ENCODE measurements around the gene CLTB. TPM values are rescaled to one million over a fixed set of nuclear protein-coding genes. Genes with fewer than 3 reads are reported as not detected.

The CLTB gene
- polyA plus RNA-seq, 1 of the 3 experiments (the other 2 are of a cell fraction): 91.2 TPM

GRCh38 chr5:176365351-176366231 is 50.7 kb downstream of the CLTB start, which contains the start of gene ARL10 (continued):
- peak; percentile 74 for TF ChIP-seq MAX (IDR thresholded peaks at IDR 0.05; ENCODE audit: low read depth)
- TF ChIP-seq FOXJ3 (CRISPR knock-in tag; IDR thresholded peaks at IDR 0.05): no peak
- no peak for TF ChIP-seq RAD21 (IDR thresholded peaks at IDR 0.05; ENCODE audit: low read length)
- no peak for TF ChIP-seq FOXM1 (IDR thresholded peaks at IDR 0.05; ENCODE audit: low read depth)
- TF ChIP-seq RCOR1 (IDR thresholded peaks at IDR 0.05; ENCODE audit: low read length): no peak
- no peak for TF ChIP-seq JUND (IDR thresholded peaks at IDR 0.05)
- no peak for TF ChIP-seq IRF3 (IDR thresholded peaks at IDR 0.05; ENCODE audit: low read depth, low read length)

- Histone ChIP-seq H3K27ac (ENCODE audit: low read depth in 2 of 2, low read length in 1 of 2) (peak overlapping the region in 1 of 2 experiments; percentile 18; a peak in 1 of 4 replicates), H3K79me2 (ENCODE audit: insufficient read depth) (peaks cover 17% of the 10 kb centered on the region), H4K20me1 (ENCODE audit: insufficient read depth) (peaks cover 4% of the 10 kb centered on the region; the same call in 1 of the 2 replicates), H3K27me3 (ENCODE audit: insufficient read depth) (no peaks in the 10 kb centered on the region), H3K9me3 (no peaks in the 10 kb centered on the region), H3F3A (replicated peaks; ENCODE audit: insufficient read depth) (peaks cover 3% of the 10 kb centered on the region), H3K36me3 (replicated peaks in 1 of 2; ENCODE audit: control insufficient read depth in 1 of 2, insufficient read depth in 2 of 2, low read length in 1 of 2) (peaks cover 4 to 11% of the 10 kb centered on the region in 2 experiments), H3K4me3 (ENCODE audit: low read depth in 2 of 2, low read length in 1 of 2) (peak overlapping the region; percentile 70 to 87), H3K9me2 (no peaks in the 10 kb centered on the region), H3K4me1 (ENCODE audit: control insufficient read depth in 1 of 2, insufficient read depth in 2 of 2, low read depth in 1 of 2, low read length in 1 of 2) (peaks cover 0 to 16% of the 10 kb centered on the region in 2 experiments; a peak in 1 of 4 replicates), H3K4me2 (peak overlapping the region; percentile 98), H2AFZ (ENCODE audit: low read depth) (peak overlapping the region; percentile 90), H3K9ac (peak overlapping the region; percentile 75)
- POLR2A ChIA-PET: no interaction called here
- WGBS (ENCODE audit: low lambda C conversion rate): 54% methylated on average over 18 of the region's 28 CpGs
- TF ChIP-seq RAD21 (IDR thresholded peaks at IDR 0.05; ENCODE audit: low read length): no peak
- TF ChIP-seq EP300 (IDR thresholded peaks at IDR 0.05; ENCODE audit: borderline replicate concordance in 1 of 2, low read depth in 1 of 2, low read length in 1 of 2): no peak
- no peak for TF ChIP-seq RXRA (IDR thresholded peaks at IDR 0.05; ENCODE audit: borderline replicate concordance, low read depth)
- no peak for TF ChIP-seq IRF3 (IDR thresholded peaks at IDR 0.05; ENCODE audit: low read depth, low read length)
- TF ChIP-seq CHD2 (IDR thresholded peaks at IDR 0.05; ENCODE audit: low read length, partially characterized antibody): no peak
- no peak for TF ChIP-seq USF1 (IDR thresholded peaks at IDR 0.05; ENCODE audit: borderline replicate concordance, low read depth)
- no peak for TF ChIP-seq JUND (IDR thresholded peaks at IDR 0.05)
- no peak; the same call in 1 of the 2 replicates for TF ChIP-seq POLR2AphosphoS5 (IDR thresholded peaks at IDR 0.05; ENCODE audit: low read depth, low read length)
- no peak for DNase-seq
- CTCF ChIA-PET: no interaction called here
These were observed 51.5 kb downstream of the CLTB start for GRCh38 chr5:176364765-176365350.
